Lower lobe of right lung (tissue), 2 donors: ENCODE measurements around the gene MATN4. TPM values are rescaled to one million over a fixed set of nuclear protein-coding genes. Genes with fewer than 3 reads are reported as not detected.
A peak's percentile ranks its signal among the peaks of the same experiment; 100 is the strongest.

Source experiments
- ATAC-seq, 2 donors: fragments of 200-7000 bp; cut with Tn5 transposase; one replicate each; pipeline ENCODE4 v1.9.1; 2020 to 2022; ENCODE audit warnings: mild to moderate bottlenecking in 2 of 2, moderate library complexity in 2 of 2
- DNase-seq: peaks from one replicate; pipeline ENCODE4 v3.0.0-alpha.2; 2020
- H3K27ac ChIP-seq: fragments of 200-600 bp; one replicate; pipeline ENCODE4 v1.8.0; 2022
- H3K27me3 ChIP-seq: fragments of 200-600 bp; one replicate; pipeline ENCODE4 v1.8.0; 2022; ENCODE audit warnings: low read depth
- H3K36me3 ChIP-seq: fragments of 200-600 bp; one replicate; pipeline ENCODE4 v1.8.0; 2022; ENCODE audit warnings: mild to moderate bottlenecking
- H3K4me1 ChIP-seq: fragments of 200-600 bp; one replicate; pipeline ENCODE4 v1.8.0; 2022
- H3K4me3 ChIP-seq: fragments of 200-600 bp; one replicate; pipeline ENCODE4 v1.8.0; 2022; ENCODE audit warnings: mild to moderate bottlenecking
- H3K9me3 ChIP-seq: fragments of 200-600 bp; one replicate; pipeline ENCODE4 v1.8.0; 2022
- CTCF ChIP-seq: fragments of 200-600 bp; IDR thresholded peaks from one replicate; pipeline ENCODE4 v1.8.0; 2022; ENCODE audit warnings: antibody characterized with exemption, mild to moderate bottlenecking
- intact Hi-C: fragments of 100-400 bp; cut with DNase I; formaldehyde crosslinking; loops from one replicate; pipeline ENCODE4 v1.11.0; 2022
- total RNA-seq: library from RNA; stranded (reverse); fragmentation: NEBNext Ultra II Directional; extraction: Animal tissue kit (Norgen Biotek cat#: 25700); gene quantifications from one replicate; pipeline ENCODE4 v1.2.1, GENCODE V29; 2021
- donor health status: DM: no; HTN: yes; CAD: no; lungs with severe emphysema.

The MATN4 gene
- total RNA-seq, 1 donor from 2014 or later, result not detected

DNA sequence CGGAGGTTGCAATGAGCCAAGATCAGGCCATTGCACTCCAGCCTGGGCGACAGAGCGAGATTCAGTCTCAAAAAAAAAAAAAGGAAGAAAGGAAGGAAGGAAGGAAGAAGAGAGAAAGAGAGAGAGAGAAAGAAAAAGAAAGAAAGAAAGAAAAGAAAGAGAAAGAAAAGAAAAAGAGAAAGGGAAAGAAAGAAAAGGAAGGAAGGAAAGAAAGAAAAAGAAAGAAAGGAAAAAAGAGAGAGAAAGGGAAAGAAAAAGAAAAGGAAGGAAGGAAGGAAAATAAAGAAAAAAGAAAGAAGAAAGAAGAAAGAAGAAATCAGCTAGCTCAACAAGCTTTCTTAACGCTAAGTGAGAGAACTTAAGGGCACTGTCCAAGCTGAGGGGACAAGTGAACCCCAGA is 7.6 kb upstream of the MATN4 start:
- H3K4me3 ChIP-seq, result no peak overlapping the region
- H3K9me3 ChIP-seq, result no peaks in the 10 kb centered on the region
- H3K4me1 ChIP-seq, result no peaks in the 10 kb centered on the region
- no peaks in the 10 kb centered on the region for H3K36me3 ChIP-seq
- H3K27ac ChIP-seq, result no peak overlapping the region
- peaks cover 46% of the 10 kb centered on the region for H3K27me3 ChIP-seq
- intact Hi-C loops, result loop anchor here (5.0 kb wide), 1 partner anchor 122 kb away; no protein-coding TSS in a partner anchor
- no peak for TF ChIP-seq CTCF
- ATAC-seq (no peak), DNase-seq (no peak)

DNA sequence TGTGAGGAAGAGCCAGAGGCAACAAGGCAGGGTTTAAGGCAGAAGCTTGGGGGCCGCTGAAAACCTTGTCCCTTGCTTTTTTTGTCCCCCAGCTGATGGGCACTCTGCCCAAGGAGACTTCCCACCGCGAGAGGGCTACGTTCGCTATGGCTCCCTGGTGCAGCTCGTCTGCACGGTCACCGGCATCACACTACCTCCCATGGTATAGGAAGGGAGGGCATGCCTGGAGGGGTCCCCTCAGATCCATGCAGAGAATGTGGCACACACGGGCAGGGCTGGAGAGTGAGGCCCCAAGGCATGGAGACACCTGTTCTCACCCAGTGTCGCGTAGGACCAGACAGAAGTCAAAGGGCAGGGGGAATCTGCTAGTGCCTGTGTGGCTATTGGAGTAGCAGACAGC is 5.8 kb upstream of the MATN4 start:
- ATAC-seq (no peak), DNase-seq (no peak)
- no peaks in the 10 kb centered on the region for H3K9me3 ChIP-seq
- no peak overlapping the region for H3K27ac ChIP-seq
- intact Hi-C loops, result no loop called here
- no peak for TF ChIP-seq CTCF
- H3K36me3 ChIP-seq, result no peaks in the 10 kb centered on the region
- H3K27me3 ChIP-seq, result peaks cover 52% of the 10 kb centered on the region
- no peaks in the 10 kb centered on the region for H3K4me1 ChIP-seq
- H3K4me3 ChIP-seq, result no peak overlapping the region

GRCh38 chr20:45313065-45313695 is 5.1 kb upstream of the MATN4 start:
- H3K9me3 ChIP-seq, result no peaks in the 10 kb centered on the region
- DNase-seq, result no peak
- H3K36me3 ChIP-seq, result no peaks in the 10 kb centered on the region
- ATAC-seq, result no peak
- H3K27ac ChIP-seq, result no peak overlapping the region
- TF ChIP-seq CTCF, result no peak
- H3K4me3 ChIP-seq, result no peak overlapping the region
- intact Hi-C loops, result no loop called here
- H3K4me1 ChIP-seq, result no peaks in the 10 kb centered on the region
- H3K27me3 ChIP-seq, result peaks cover 52% of the 10 kb centered on the region

DNA sequence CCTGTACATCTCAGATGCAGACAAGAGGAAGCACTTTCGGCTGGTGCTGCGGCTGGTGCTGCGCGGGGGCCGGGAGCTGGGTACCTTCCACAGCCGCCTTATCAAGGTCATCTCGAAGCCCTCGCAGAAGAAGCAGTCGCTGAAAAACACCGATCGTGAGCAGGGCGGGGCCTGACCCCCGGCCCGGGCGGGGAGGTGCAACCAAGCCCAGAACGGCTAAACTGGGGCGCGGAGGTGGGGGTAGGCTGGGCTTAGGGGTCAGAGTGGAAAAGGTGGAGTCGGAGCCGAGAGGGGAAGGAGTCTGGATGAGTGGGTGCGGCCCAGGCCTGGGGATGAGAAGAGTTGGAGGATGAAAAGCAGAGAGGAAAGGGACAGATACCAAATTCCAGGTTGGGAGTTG is 4.1 kb upstream of the MATN4 start:
- H3K36me3 ChIP-seq, result no peaks in the 10 kb centered on the region
- no peak overlapping the region for H3K4me3 ChIP-seq
- H3K27ac ChIP-seq, result no peak overlapping the region
- no peaks in the 10 kb centered on the region for H3K4me1 ChIP-seq
- ATAC-seq (no peak), DNase-seq (no peak)
- TF ChIP-seq CTCF, result no peak
- H3K9me3 ChIP-seq, result no peaks in the 10 kb centered on the region
- peaks cover 58% of the 10 kb centered on the region for H3K27me3 ChIP-seq
- intact Hi-C loops, result no loop called here

- Histone ChIP-seq H3K4me3 (no peak overlapping the region), H3K27me3 (peaks cover 62% of the 10 kb centered on the region), H3K9me3 (no peaks in the 10 kb centered on the region), H3K27ac (no peak overlapping the region), H3K36me3 (no peaks in the 10 kb centered on the region), H3K4me1 (no peaks in the 10 kb centered on the region)
- TF ChIP-seq CTCF, result peak; percentile 81
- intact Hi-C loops, result no loop called here
- DNase-seq, result peak; percentile 83
- peak; percentile 77 to 80 for ATAC-seq
These were observed 3.6 kb upstream of the MATN4 start for GRCh38 chr20:45311589-45312211.
